ENCODE measurements around the gene MECP2.

DNA sequence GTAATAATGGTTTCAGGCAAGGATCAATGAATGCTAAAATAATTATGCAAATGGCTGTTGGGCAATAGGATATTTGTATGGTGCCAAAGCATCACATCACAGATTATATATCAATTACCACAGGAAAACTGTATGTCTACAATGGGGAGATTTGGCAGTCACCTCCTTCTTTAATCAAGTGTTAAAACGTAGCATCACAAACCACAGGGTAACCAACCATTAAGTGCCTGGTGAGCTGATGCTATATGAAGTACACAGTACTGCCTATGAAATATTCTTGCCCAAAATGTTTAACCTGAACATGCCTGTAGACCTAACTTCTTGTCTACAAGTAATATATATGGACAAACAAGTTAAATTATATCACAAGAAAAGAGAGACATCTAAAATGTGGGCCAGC is 25.3 kb downstream of the MECP2 start:
- TF ChIP-seq, protein P1, sequence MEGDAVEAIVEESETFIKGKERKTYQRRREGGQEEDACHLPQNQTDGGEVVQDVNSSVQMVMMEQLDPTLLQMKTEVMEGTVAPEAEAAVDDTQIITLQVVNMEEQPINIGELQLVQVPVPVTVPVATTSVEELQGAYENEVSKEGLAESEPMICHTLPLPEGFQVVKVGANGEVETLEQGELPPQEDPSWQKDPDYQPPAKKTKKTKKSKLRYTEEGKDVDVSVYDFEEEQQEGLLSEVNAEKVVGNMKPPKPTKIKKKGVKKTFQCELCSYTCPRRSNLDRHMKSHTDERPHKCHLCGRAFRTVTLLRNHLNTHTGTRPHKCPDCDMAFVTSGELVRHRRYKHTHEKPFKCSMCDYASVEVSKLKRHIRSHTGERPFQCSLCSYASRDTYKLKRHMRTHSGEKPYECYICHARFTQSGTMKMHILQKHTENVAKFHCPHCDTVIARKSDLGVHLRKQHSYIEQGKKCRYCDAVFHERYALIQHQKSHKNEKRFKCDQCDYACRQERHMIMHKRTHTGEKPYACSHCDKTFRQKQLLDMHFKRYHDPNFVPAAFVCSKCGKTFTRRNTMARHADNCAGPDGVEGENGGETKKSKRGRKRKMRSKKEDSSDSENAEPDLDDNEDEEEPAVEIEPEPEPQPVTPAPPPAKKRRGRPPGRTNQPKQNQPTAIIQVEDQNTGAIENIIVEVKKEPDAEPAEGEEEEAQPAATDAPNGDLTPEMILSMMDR (IDR thresholded peaks at IDR 0.05), result no peak
- TF ChIP-seq SMC3 (IDR thresholded peaks at IDR 0.05), result no peak
- TF ChIP-seq, protein P2, sequence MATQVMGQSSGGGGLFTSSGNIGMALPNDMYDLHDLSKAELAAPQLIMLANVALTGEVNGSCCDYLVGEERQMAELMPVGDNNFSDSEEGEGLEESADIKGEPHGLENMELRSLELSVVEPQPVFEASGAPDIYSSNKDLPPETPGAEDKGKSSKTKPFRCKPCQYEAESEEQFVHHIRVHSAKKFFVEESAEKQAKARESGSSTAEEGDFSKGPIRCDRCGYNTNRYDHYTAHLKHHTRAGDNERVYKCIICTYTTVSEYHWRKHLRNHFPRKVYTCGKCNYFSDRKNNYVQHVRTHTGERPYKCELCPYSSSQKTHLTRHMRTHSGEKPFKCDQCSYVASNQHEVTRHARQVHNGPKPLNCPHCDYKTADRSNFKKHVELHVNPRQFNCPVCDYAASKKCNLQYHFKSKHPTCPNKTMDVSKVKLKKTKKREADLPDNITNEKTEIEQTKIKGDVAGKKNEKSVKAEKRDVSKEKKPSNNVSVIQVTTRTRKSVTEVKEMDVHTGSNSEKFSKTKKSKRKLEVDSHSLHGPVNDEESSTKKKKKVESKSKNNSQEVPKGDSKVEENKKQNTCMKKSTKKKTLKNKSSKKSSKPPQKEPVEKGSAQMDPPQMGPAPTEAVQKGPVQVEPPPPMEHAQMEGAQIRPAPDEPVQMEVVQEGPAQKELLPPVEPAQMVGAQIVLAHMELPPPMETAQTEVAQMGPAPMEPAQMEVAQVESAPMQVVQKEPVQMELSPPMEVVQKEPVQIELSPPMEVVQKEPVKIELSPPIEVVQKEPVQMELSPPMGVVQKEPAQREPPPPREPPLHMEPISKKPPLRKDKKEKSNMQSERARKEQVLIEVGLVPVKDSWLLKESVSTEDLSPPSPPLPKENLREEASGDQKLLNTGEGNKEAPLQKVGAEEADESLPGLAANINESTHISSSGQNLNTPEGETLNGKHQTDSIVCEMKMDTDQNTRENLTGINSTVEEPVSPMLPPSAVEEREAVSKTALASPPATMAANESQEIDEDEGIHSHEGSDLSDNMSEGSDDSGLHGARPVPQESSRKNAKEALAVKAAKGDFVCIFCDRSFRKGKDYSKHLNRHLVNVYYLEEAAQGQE (IDR thresholded peaks at IDR 0.05), result no peak
- TF ChIP-seq MYC (IDR thresholded peaks at IDR 0.05; ENCODE audit: borderline replicate concordance, low read length), result no peak
- no peak for TF ChIP-seq MAFK (IDR thresholded peaks at IDR 0.05; ENCODE audit: partially characterized antibody)
- TF ChIP-seq POLR2A (IDR thresholded peaks at IDR 0.05; ENCODE audit: low read length), result no peak
- no peak for TF ChIP-seq HDAC2 (IDR thresholded peaks at IDR 0.05)
- no peak for TF ChIP-seq KDM5A (IDR thresholded peaks at IDR 0.05)
- TF ChIP-seq, protein P3, sequence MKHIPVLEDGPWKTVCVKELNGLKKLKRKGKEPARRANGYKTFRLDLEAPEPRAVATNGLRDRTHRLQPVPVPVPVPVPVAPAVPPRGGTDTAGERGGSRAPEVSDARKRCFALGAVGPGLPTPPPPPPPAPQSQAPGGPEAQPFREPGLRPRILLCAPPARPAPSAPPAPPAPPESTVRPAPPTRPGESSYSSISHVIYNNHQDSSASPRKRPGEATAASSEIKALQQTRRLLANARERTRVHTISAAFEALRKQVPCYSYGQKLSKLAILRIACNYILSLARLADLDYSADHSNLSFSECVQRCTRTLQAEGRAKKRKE (CRISPR knock-in tag; IDR thresholded peaks at IDR 0.05; ENCODE audit: low read depth), result no peak
- no peak for TF ChIP-seq JUNB (IDR thresholded peaks at IDR 0.05)
- TF ChIP-seq CBX8 (IDR thresholded peaks at IDR 0.05), result no peak
